HG02588 (cell line): ENCODE measurements around the gene RAPGEF4.
"Not testable (repeated sequence)": the region's sequence is repeated elsewhere in the genome, so short reads cannot be mapped to it uniquely, and the experiment has no call there.

Experiments used
- ATAC-seq: cut with Tn5 transposase; IDR thresholded peaks from one replicate; pipeline ENCODE4 v1.9.1; 2021; ENCODE audit warnings: mild to moderate bottlenecking, moderate library complexity; ENCODE audit not compliant: unreplicated experiment

Gene RAPGEF4

GRCh38 chr2:173027181-173028128 lies 291.8 kb downstream of the RAPGEF4 start:
- no peak for ATAC-seq

GRCh38 chr2:173028141-173028540 lies 292.5 kb downstream of the RAPGEF4 start:
- ATAC-seq = no peak

- no peak for ATAC-seq
Observed at GRCh38 chr2:173028671-173029070, 293.0 kb downstream of the RAPGEF4 start.

GRCh38 chr2:173030561-173031490 lies 295.2 kb downstream of the RAPGEF4 start:
- no peak for ATAC-seq

GRCh38 chr2:173032032-173032431 lies 296.4 kb downstream of the RAPGEF4 start:
- ATAC-seq = no peak

GRCh38 chr2:173033084-173033483 lies 297.4 kb downstream of the RAPGEF4 start:
- ATAC-seq = no peak

GRCh38 chr2:173034143-173034542 lies 298.5 kb downstream of the RAPGEF4 start:
- ATAC-seq = no peak

GRCh38 chr2:173037245-173038120 lies 301.8 kb downstream of the RAPGEF4 start:
- no peak for ATAC-seq

- not testable (repeated sequence) for ATAC-seq
Observed at GRCh38 chr2:173038257-173038656, 302.6 kb downstream of the RAPGEF4 start.

- no peak for ATAC-seq
Observed at GRCh38 chr2:173040729-173041128, 305.1 kb downstream of the RAPGEF4 start.

GRCh38 chr2:173043476-173043875 lies 307.8 kb downstream of the RAPGEF4 start:
- ATAC-seq = no peak

GRCh38 chr2:173043897-173044519 lies 308.4 kb downstream of the RAPGEF4 start:
- ATAC-seq = no peak

GRCh38 chr2:173044686-173045085 lies 309.0 kb downstream of the RAPGEF4 start:
- ATAC-seq = no peak

- no peak for ATAC-seq
Observed at GRCh38 chr2:173045181-173045580, 309.5 kb downstream of the RAPGEF4 start.

- no peak for ATAC-seq
Observed at GRCh38 chr2:173048522-173048896, 312.9 kb downstream of the RAPGEF4 start.

- ATAC-seq = peak; percentile 79
Observed at GRCh38 chr2:173048897-173049661, 313.4 kb downstream of the RAPGEF4 start.

- no peak for ATAC-seq
Observed at GRCh38 chr2:173049831-173050230, 314.2 kb downstream of the RAPGEF4 start.

GRCh38 chr2:173050684-173051083 lies 315.0 kb downstream of the RAPGEF4 start:
- no peak for ATAC-seq

- no peak for ATAC-seq
Observed at GRCh38 chr2:173051463-173052215, 316.0 kb downstream of the RAPGEF4 start.
